Right hindlimb (tissue), 1 donor: ENCODE data around the gene OR5H6.
"Not testable (repeated sequence)": the region's sequence is repeated elsewhere in the genome, so short reads cannot be mapped to it uniquely, and the experiment has no call there.

Experiments used
- DNase-seq: peaks from one replicate; pipeline ENCODE4 v3.0.0-alpha.2; 2018

Gene OR5H6

DNA sequence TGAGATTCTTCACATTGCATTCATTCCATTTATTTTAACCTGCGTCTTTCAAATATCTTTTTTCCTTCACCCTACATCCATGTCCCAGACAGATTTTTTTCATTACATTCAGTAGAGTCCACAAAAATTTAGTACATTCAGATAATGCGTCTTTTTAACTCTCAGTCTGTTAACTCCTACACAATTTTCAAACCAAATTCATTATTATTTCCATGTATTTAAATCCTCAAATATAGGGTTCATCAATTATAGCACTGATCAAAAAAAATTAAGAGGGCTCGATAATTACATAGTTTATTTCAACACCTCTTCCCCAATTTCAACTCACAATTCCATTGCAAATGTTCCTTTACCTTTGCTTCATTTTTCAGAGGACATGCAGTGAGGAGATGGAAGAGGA lies at the start of gene OR5H6:
Gene OR5H6 (plus strand): TSS at position 301 of the 400 bp plus-strand sequence. CDS start 89 bp downstream, at position 390.
- DNase-seq, result no peak

GRCh38 chr3:98215051-98215450 lies 49.0 kb upstream of the OR5H6 start:
- DNase-seq, result no peak

GRCh38 chr3:98223907-98224672 lies 40.0 kb upstream of the OR5H6 start:
- no peak for DNase-seq

- no peak for DNase-seq
These were observed 31.6 kb upstream of the OR5H6 start for GRCh38 chr3:98232489-98232888.

GRCh38 chr3:98233468-98233867 lies 30.6 kb upstream of the OR5H6 start:
- no peak for DNase-seq

- DNase-seq, result no peak
These were observed 23.9 kb upstream of the OR5H6 start for GRCh38 chr3:98240131-98240530.

- no peak for DNase-seq
These were observed 21.9 kb upstream of the OR5H6 start for GRCh38 chr3:98242155-98242554.

DNA sequence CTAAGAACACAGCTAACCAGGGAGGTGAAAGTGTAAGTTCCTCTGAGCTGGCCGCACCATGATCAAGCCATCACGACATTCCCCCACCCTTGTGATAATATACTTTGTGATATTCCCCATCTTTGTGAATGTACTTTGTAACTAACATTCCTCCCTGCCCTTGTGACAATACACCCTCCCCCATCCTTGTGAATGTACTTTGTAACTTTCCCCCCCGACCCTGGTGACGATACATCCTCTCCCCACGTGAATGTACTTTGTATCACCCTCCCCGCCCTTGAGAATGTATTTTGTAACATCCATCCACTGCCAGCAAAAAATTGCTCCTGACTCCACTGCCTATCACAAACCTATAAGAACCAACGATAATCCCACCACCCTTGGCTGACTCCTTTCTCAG lies 20.2 kb upstream of the OR5H6 start:
- DNase-seq, result no peak

DNA sequence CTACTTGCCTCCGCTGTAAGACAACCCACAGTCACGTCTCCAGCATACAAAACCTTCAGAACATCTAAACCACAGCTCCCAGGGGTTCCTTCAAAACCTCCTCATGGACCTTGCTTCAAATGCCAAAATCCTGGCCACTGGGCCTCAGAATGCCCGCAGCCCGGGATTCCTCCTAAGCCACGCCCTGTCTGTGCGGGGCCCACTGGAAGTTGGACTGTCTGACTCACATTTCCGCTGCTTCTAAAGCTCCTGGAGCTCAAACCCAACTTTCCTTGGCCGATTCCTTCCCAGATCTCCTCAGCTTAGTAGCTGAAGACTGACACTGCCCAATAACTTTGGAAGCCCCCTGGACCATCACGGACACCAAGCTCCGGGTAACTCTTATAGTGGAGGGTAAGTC lies 17.9 kb upstream of the OR5H6 start:
- no peak for DNase-seq

GRCh38 chr3:98256026-98256425 lies 8.0 kb upstream of the OR5H6 start:
- not testable (repeated sequence) for DNase-seq

DNA sequence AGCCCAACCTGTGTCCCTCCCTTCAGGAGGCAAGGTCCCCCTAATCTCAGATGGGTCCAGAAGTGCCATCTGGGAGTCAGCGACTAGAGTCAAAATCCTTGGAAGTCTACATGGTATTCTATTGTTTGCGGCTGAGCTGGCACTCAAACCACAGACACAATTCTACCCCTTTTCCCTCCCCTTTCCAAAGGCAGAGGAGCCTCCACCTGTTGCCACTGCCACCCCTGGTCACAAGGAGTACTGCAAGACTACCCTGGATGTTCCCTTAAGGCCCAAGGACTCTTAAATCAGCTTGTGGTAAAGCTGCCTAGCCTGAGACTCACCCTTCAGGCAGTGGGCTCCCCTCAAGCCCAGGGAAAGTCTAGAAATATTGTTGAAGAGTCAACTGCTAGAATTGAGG lies 4.3 kb upstream of the OR5H6 start:
- no peak for DNase-seq

DNA sequence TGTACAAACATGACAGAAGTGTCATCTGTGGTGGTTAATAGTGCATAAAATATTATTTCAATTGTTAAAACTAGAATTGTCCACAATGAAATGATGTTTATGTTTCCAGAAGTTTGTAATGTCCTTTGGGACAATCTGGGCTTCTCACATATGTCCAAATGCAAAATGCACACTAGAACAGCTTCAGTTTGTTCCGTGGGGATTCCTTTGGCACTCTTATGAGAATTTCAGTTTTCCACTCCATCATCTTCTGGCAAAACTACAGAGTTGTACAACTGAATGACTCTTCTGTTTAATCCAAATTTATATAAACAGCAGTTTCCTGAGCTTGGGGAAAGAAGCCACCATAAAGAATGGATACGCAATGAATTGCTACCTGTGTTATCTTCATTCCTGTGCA lies 2.0 kb upstream of the OR5H6 start:
- no peak for DNase-seq

- DNase-seq, result no peak
These were observed 5.8 kb downstream of the OR5H6 start for GRCh38 chr3:98269846-98270245.

GRCh38 chr3:98272126-98272525 lies 8.1 kb downstream of the OR5H6 start:
- no peak for DNase-seq

DNA sequence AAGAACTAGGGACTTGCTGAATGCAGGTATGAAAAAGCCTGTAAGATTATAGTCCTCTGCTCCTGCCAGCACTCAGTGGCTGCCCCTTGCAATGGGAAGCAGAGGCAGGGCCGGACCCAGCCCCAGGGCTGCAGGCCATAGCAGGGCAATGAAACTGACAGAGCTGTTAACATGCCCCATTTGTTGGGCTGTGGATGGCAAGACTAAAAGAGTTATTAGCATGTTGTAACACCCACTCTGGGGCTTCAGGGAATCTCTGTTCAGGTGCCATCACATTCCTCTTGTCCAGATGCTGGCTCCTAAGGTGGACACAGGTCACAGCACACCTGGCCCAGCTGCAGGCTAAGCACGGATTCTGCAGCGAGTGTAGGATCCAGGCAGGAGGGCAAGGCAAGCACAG lies 10.9 kb downstream of the OR5H6 start:
- DNase-seq, result no peak

DNA sequence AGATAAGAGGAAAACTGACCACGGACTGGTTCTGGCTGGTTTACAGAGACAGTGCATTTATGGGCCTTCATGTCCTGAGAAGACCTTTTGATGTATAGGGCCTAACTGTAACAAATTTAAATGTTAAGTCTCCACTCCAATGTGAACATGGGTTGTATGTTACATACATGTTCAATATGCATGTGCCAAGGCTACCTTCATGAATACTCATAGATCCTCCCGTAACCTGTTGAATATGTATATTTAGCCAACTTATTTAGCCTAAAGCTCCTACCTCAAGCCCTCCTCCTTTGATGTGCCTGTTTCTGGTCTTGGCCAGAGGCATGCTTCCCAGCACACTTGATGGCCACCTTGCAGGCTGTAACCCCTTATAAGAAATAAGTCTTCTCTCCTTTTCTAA lies 18.2 kb downstream of the OR5H6 start, which contains the start of gene OR5H2:
Gene OR5H2 (plus strand): TSS at position 301 of the 400 bp plus-strand sequence. CDS start 398 bp downstream, outside the sequence.
- no peak for DNase-seq

GRCh38 chr3:98290916-98291315 lies 26.9 kb downstream of the OR5H6 start:
- DNase-seq, result no peak

GRCh38 chr3:98291332-98291957 lies 27.4 kb downstream of the OR5H6 start:
- no peak for DNase-seq
